ENCODE measurements around the gene PTPRD.

DNA sequence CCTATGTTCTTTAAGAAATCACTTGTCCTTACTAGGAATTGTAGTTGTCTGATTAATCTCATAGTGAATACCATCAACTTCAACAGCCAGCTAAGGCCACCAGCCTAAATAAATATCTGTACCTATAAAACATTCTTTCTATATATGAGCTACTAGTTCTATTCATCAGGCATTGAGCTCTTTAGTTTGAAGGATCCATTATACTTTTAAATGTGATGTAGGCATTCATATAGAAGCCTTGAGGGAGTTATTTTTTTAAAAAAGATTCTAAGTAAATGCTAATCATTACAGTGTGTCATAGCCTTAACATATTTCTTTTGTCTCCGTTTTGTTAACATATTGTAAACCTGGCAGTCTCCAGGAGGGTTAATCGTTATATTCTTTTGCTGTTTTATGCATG is 838.3 kb downstream of the PTPRD start:
- TF ChIP-seq, protein P1, sequence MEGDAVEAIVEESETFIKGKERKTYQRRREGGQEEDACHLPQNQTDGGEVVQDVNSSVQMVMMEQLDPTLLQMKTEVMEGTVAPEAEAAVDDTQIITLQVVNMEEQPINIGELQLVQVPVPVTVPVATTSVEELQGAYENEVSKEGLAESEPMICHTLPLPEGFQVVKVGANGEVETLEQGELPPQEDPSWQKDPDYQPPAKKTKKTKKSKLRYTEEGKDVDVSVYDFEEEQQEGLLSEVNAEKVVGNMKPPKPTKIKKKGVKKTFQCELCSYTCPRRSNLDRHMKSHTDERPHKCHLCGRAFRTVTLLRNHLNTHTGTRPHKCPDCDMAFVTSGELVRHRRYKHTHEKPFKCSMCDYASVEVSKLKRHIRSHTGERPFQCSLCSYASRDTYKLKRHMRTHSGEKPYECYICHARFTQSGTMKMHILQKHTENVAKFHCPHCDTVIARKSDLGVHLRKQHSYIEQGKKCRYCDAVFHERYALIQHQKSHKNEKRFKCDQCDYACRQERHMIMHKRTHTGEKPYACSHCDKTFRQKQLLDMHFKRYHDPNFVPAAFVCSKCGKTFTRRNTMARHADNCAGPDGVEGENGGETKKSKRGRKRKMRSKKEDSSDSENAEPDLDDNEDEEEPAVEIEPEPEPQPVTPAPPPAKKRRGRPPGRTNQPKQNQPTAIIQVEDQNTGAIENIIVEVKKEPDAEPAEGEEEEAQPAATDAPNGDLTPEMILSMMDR (IDR thresholded peaks at IDR 0.05) = no peak
- no peak for TF ChIP-seq EZH2 (IDR thresholded peaks at IDR 0.05)
- TF ChIP-seq EZH2phosphoT487 (IDR thresholded peaks at IDR 0.05) = no peak

All from neural progenitor cell (in vitro differentiated cells).